ENCODE measurements around the gene SP7. TPM values are rescaled to one million over a fixed set of nuclear protein-coding genes. Genes with fewer than 3 reads are reported as not detected.

The SP7 gene
- total and polyA plus RNA-seq, 2 experiments from 2014 or later, result 0.17 TPM; not detected in 1

GRCh38 chr12:53300187-53300586 lies 36.0 kb downstream of the SP7 start:
- Mint-ChIP-seq H3K27ac (peak overlapping the region; percentile 80), H3K4me1 (peaks cover 22% of the 10 kb centered on the region), H3K27me3 (ENCODE audit: insufficient read depth, low read depth, poor library complexity) (peaks cover 10% of the 10 kb centered on the region), H3K9me3 (no peaks in the 10 kb centered on the region; the same call in 2 of the 3 replicates), H3K36me3 (ENCODE audit: low read depth) (peaks cover 55% of the 10 kb centered on the region), H3K4me3 (peak overlapping the region; percentile 89)
- Histone ChIP-seq H2AFZ (peak overlapping the region; percentile 96), H3K79me2 (replicated peaks; ENCODE audit: insufficient read depth) (peaks cover 38% of the 10 kb centered on the region), H3K36me3 (ENCODE audit: insufficient read depth) (peaks cover 12% of the 10 kb centered on the region), H4K20me1 (replicated peaks; ENCODE audit: insufficient read depth) (no peaks in the 10 kb centered on the region; the same call in 1 of the 2 replicates), H3K4me3 (peak overlapping the region; percentile 97), H3K9me2 (ENCODE audit: insufficient read depth) (no peaks in the 10 kb centered on the region), H3F3A (replicated peaks; ENCODE audit: low read depth) (peaks cover 43% of the 10 kb centered on the region), H3K27ac (ENCODE audit: low read depth) (peak overlapping the region; percentile 81), H3K4me1 (ENCODE audit: insufficient read depth) (peaks cover 14% of the 10 kb centered on the region; the same call in 1 of the 2 replicates), H3K27me3 (ENCODE audit: insufficient read depth) (no peaks in the 10 kb centered on the region), H3K4me2 (peak overlapping the region; percentile 99)
- DNase-seq (ENCODE audit: low spot score) (peak; percentile 32), ATAC-seq (peak; percentile 5)
- no peak for TF ChIP-seq REST (IDR thresholded peaks at IDR 0.05; ENCODE audit: unreplicated experiment)
- TF ChIP-seq EZH2phosphoT487 (IDR thresholded peaks at IDR 0.05; ENCODE audit: unreplicated experiment), result no peak
- TF ChIP-seq ETS1 (IDR thresholded peaks at IDR 0.05), result no peak
- no peak for TF ChIP-seq POLR2AphosphoS5 (IDR thresholded peaks at IDR 0.05; ENCODE audit: low read depth)
- no peak for TF ChIP-seq ZNF114 (CRISPR knock-in tag; IDR thresholded peaks at IDR 0.05)
- TF ChIP-seq CREB1 (CRISPR knock-in tag; IDR thresholded peaks at IDR 0.05; ENCODE audit: low read depth), result no peak

- H2AFZ ChIP-seq, result peak within 1 kb of the TSS; percentile 96
- peaks cover 12% of the 10 kb centered on the region; the same call in 1 of the 2 replicates for H3K36me3 ChIP-seq (ENCODE audit: insufficient read depth)
- peak within 1 kb of the TSS; percentile 97 for H3K4me3 ChIP-seq
- no peaks in the 10 kb centered on the region; the same call in 2 of the 3 replicates for H3K9me3 Mint-ChIP-seq
- H3K4me3 Mint-ChIP-seq, result peak within 1 kb of the TSS; percentile 89
- peak within 1 kb of the TSS; percentile 90 for H3K27ac Mint-ChIP-seq
- H3K4me1 Mint-ChIP-seq, result peaks cover 25% of the 10 kb centered on the region
- H3K27me3 Mint-ChIP-seq (ENCODE audit: insufficient read depth, low read depth, poor library complexity), result peaks cover 10% of the 10 kb centered on the region
- peaks cover 52% of the 10 kb centered on the region for H3K36me3 Mint-ChIP-seq (ENCODE audit: low read depth)
- H3K27ac ChIP-seq (ENCODE audit: low read depth), result peak within 1 kb of the TSS; percentile 83
- H3F3A ChIP-seq (replicated peaks; ENCODE audit: low read depth), result peaks cover 46% of the 10 kb centered on the region
- H3K79me2 ChIP-seq (replicated peaks; ENCODE audit: insufficient read depth), result peaks cover 38% of the 10 kb centered on the region
- H4K20me1 ChIP-seq (replicated peaks; ENCODE audit: insufficient read depth), result no peaks in the 10 kb centered on the region; the same call in 1 of the 2 replicates
- H3K27me3 ChIP-seq (ENCODE audit: insufficient read depth), result no peaks in the 10 kb centered on the region
- H3K4me2 ChIP-seq, result peak within 1 kb of the TSS; percentile 99
- DNase-seq (ENCODE audit: low spot score) (peak; percentile 98), ATAC-seq (peak; percentile 85)
- no peak for TF ChIP-seq CREB1 (CRISPR knock-in tag; IDR thresholded peaks at IDR 0.05; ENCODE audit: low read depth)
- peak; percentile 81 for TF ChIP-seq POLR2AphosphoS5 (IDR thresholded peaks at IDR 0.05; ENCODE audit: low read depth)
- TF ChIP-seq CTCF (conservative IDR thresholded peaks at IDR 0.05; ENCODE audit: low read depth in 2 of 2), result peak in 1 of 2 experiments; percentile 14; a peak in 1 of 4 replicates
- TF ChIP-seq ETS1 (IDR thresholded peaks at IDR 0.05), result peak; percentile 82
- H3K4me1 ChIP-seq (ENCODE audit: insufficient read depth), result peaks cover 14% of the 10 kb centered on the region; the same call in 1 of the 2 replicates
- H3K9me2 ChIP-seq (ENCODE audit: insufficient read depth), result no peaks in the 10 kb centered on the region
Measured at GRCh38 chr12:53299454-53300180, 36.5 kb downstream of the SP7 start, which contains the start of gene MYG1. Gene MYG1, plus strand, starts transcription at chr12:53299695. Its CDS starts 43 bp downstream, at chr12:53299738.
